Lower lobe of right lung (tissue), 2 donors: ENCODE results near the gene AGTR2. TPM values are rescaled to one million over a fixed set of nuclear protein-coding genes. Genes with fewer than 3 reads are reported as not detected.
"Not testable (repeated sequence)": the region's sequence is repeated elsewhere in the genome, so short reads cannot be mapped to it uniquely, and the experiment has no call there.

Source experiments
- ATAC-seq, 2 donors: fragments of 200-7000 bp; cut with Tn5 transposase; one replicate each; pipeline ENCODE4 v1.9.1; 2020 to 2022; ENCODE audit warnings: mild to moderate bottlenecking in 2 of 2, moderate library complexity in 2 of 2
- DNase-seq: peaks from one replicate; pipeline ENCODE4 v3.0.0-alpha.2; 2020
- H3K27ac ChIP-seq: fragments of 200-600 bp; one replicate; pipeline ENCODE4 v1.8.0; 2022
- H3K27me3 ChIP-seq: fragments of 200-600 bp; one replicate; pipeline ENCODE4 v1.8.0; 2022; ENCODE audit warnings: low read depth
- H3K36me3 ChIP-seq: fragments of 200-600 bp; one replicate; pipeline ENCODE4 v1.8.0; 2022; ENCODE audit warnings: mild to moderate bottlenecking
- H3K4me1 ChIP-seq: fragments of 200-600 bp; one replicate; pipeline ENCODE4 v1.8.0; 2022
- H3K4me3 ChIP-seq: fragments of 200-600 bp; one replicate; pipeline ENCODE4 v1.8.0; 2022; ENCODE audit warnings: mild to moderate bottlenecking
- H3K9me3 ChIP-seq: fragments of 200-600 bp; one replicate; pipeline ENCODE4 v1.8.0; 2022
- CTCF ChIP-seq: fragments of 200-600 bp; IDR thresholded peaks from one replicate; pipeline ENCODE4 v1.8.0; 2022; ENCODE audit warnings: antibody characterized with exemption, mild to moderate bottlenecking
- intact Hi-C: fragments of 100-400 bp; cut with DNase I; formaldehyde crosslinking; loops from one replicate; pipeline ENCODE4 v1.11.0; 2022
- long read RNA-seq: library from polyadenylated mRNA; unstranded; transcript quantifications from one replicate; pipeline ENCODE4 v2.0.0, GENCODE V29; 2021
- total RNA-seq: library from RNA; stranded (reverse); fragmentation: NEBNext Ultra II Directional; extraction: Animal tissue kit (Norgen Biotek cat#: 25700); gene quantifications from one replicate; pipeline ENCODE4 v1.2.1, GENCODE V29; 2021
- donor health status: DM: no; HTN: yes; CAD: no; lungs with severe emphysema.

Gene AGTR2
- total RNA-seq = 44.2 TPM
- long read RNA-seq, transcript AGTR2-201 (3 exons, 2,882 nt) = major isoform, 20 of 30 reads
- long read RNA-seq, partial matches to known transcripts = 0 of 30 reads
- long read RNA-seq, other reads (novel, unspliced or antisense) = 10 of 30 reads

- peak within 1 kb of the TSS; percentile 6 for H3K4me3 ChIP-seq
- no peak for TF ChIP-seq CTCF
- DNase-seq (no peak), ATAC-seq (no peak)
- no peak within 1 kb of the TSS for H3K27ac ChIP-seq
- no peaks in the 10 kb centered on the region for H3K27me3 ChIP-seq
- H3K36me3 ChIP-seq = no peaks in the 10 kb centered on the region
- H3K4me1 ChIP-seq = no peaks in the 10 kb centered on the region
- intact Hi-C loops = no loop called here
- no peaks in the 10 kb centered on the region for H3K9me3 ChIP-seq
These were observed at the start of gene AGTR2 for GRCh38 chrX:116170511-116170910. AGTR2 (plus strand) TSS chrX:116170744; CDS start chrX:116172281, 1,537 bp downstream.

GRCh38 chrX:116135277-116135676 is 35.3 kb upstream of the AGTR2 start:
- intact Hi-C loops = no loop called here
- H3K4me3 ChIP-seq = no peak overlapping the region
- H3K36me3 ChIP-seq = no peaks in the 10 kb centered on the region
- H3K9me3 ChIP-seq = no peaks in the 10 kb centered on the region
- no peak overlapping the region for H3K27ac ChIP-seq
- ATAC-seq (no peak), DNase-seq (no peak)
- TF ChIP-seq CTCF = no peak
- no peaks in the 10 kb centered on the region for H3K27me3 ChIP-seq
- no peaks in the 10 kb centered on the region for H3K4me1 ChIP-seq

GRCh38 chrX:116141270-116141669 is 29.3 kb upstream of the AGTR2 start:
- H3K4me1 ChIP-seq, DNase-seq, intact Hi-C loops: not testable (repeated sequence)

GRCh38 chrX:116142976-116143375 is 27.6 kb upstream of the AGTR2 start:
- Histone ChIP-seq H3K4me3 (no peak overlapping the region), H3K4me1 (no peaks in the 10 kb centered on the region), H3K27me3 (no peaks in the 10 kb centered on the region), H3K9me3 (no peaks in the 10 kb centered on the region), H3K27ac (no peak overlapping the region), H3K36me3 (no peaks in the 10 kb centered on the region)
- intact Hi-C loops = no loop called here
- ATAC-seq = no peak
- TF ChIP-seq CTCF = no peak
- no peak for DNase-seq

More at GRCh38 chrX:116141270-116141669, 29.3 kb upstream of the AGTR2 start:
- not testable (repeated sequence) for ATAC-seq, H3K36me3 ChIP-seq, H3K9me3 ChIP-seq, H3K4me3 ChIP-seq, H3K27ac ChIP-seq, H3K27me3 ChIP-seq

GRCh38 chrX:116172976-116173375 is 2.4 kb downstream of the AGTR2 start:
- ATAC-seq (no peak), DNase-seq (no peak)
- Histone ChIP-seq H3K27me3 (no peaks in the 10 kb centered on the region), H3K4me1 (no peaks in the 10 kb centered on the region), H3K27ac (no peak overlapping the region), H3K9me3 (no peaks in the 10 kb centered on the region), H3K4me3 (no peak overlapping the region), H3K36me3 (no peaks in the 10 kb centered on the region)
- no peak for TF ChIP-seq CTCF
- intact Hi-C loops = no loop called here

GRCh38 chrX:116181300-116181699 is 10.8 kb downstream of the AGTR2 start:
- H3K27me3 ChIP-seq = no peaks in the 10 kb centered on the region
- no peak overlapping the region for H3K27ac ChIP-seq
- no peaks in the 10 kb centered on the region for H3K4me1 ChIP-seq
- ATAC-seq (no peak), DNase-seq (no peak)
- H3K4me3 ChIP-seq = no peak overlapping the region
- no peak for TF ChIP-seq CTCF
- H3K9me3 ChIP-seq = no peaks in the 10 kb centered on the region
- H3K36me3 ChIP-seq = no peaks in the 10 kb centered on the region
- intact Hi-C loops = no loop called here
